NCI-H1092 treated with DMSO at 0.1 percent for 48 hours (cell line): ENCODE measurements around the gene BARHL2.

Experiments used
- DNase-seq: peaks from one replicate; lab custom pipeline; 2025; lab: John Stamatoyannopoulos, UW

Gene BARHL2

GRCh38 chr1:90716552-90717355 is at the start of gene BARHL2:
TSS of gene BARHL2 (minus strand) at chr1:90717302. CDS start at chr1:90717195, 107 bp downstream.
- DNase-seq, result peak; percentile 33

GRCh38 chr1:90763930-90764329 is 46.8 kb upstream of the BARHL2 start:
- no peak for DNase-seq

- DNase-seq, result no peak
Observed at GRCh38 chr1:90763506-90763905, 46.4 kb upstream of the BARHL2 start.

- DNase-seq, result peak; percentile 59
Observed at GRCh38 chr1:90761781-90762589, 44.9 kb upstream of the BARHL2 start.

GRCh38 chr1:90761156-90761555 is 44.1 kb upstream of the BARHL2 start:
- no peak for DNase-seq

GRCh38 chr1:90753556-90753955 is 36.5 kb upstream of the BARHL2 start:
- no peak for DNase-seq

- DNase-seq, result no peak
Observed at GRCh38 chr1:90748668-90749067, 31.6 kb upstream of the BARHL2 start.

GRCh38 chr1:90746857-90747256 is 29.8 kb upstream of the BARHL2 start:
- DNase-seq, result no peak

- DNase-seq, result no peak
Observed at GRCh38 chr1:90745972-90746371, 28.9 kb upstream of the BARHL2 start.

GRCh38 chr1:90732136-90732535 is 15.0 kb upstream of the BARHL2 start:
- DNase-seq, result no peak

- no peak for DNase-seq
Observed at GRCh38 chr1:90731382-90732050, 14.4 kb upstream of the BARHL2 start.

- no peak for DNase-seq
Observed at GRCh38 chr1:90730243-90731022, 13.3 kb upstream of the BARHL2 start.

GRCh38 chr1:90729504-90730242 is 12.6 kb upstream of the BARHL2 start:
- no peak for DNase-seq

- DNase-seq, result no peak
Observed at GRCh38 chr1:90728502-90729287, 11.6 kb upstream of the BARHL2 start.

GRCh38 chr1:90727917-90728501 is 10.9 kb upstream of the BARHL2 start:
- no peak for DNase-seq

GRCh38 chr1:90726986-90727480 is 9.9 kb upstream of the BARHL2 start:
- DNase-seq, result no peak

- no peak for DNase-seq
Observed at GRCh38 chr1:90726425-90726985, 9.4 kb upstream of the BARHL2 start.

- no peak for DNase-seq
Observed at GRCh38 chr1:90725657-90726424, 8.7 kb upstream of the BARHL2 start.
